Epidermal melanocyte (primary cell): Measurements from ENCODE around the gene TMEFF2.

ENCODE experiments used
- DNase-seq: peaks from one replicate; pipeline ENCODE4 v3.0.0; 2011; ENCODE audit warnings: low spot score; ENCODE audit not compliant: insufficient read length

The TMEFF2 gene

GRCh38 chr2:192194866-192195547 lies at the start of gene TMEFF2:
TSS of gene TMEFF2 (minus strand) at chr2:192194933. CDS start at chr2:192194524, 409 bp downstream.
- peak; percentile 71 for DNase-seq

- DNase-seq, result no peak
These were observed 48.8 kb upstream of the TMEFF2 start for GRCh38 chr2:192243488-192243887.

- no peak for DNase-seq
These were observed 41.4 kb upstream of the TMEFF2 start for GRCh38 chr2:192236136-192236535.

- DNase-seq, result no peak
These were observed 36.2 kb upstream of the TMEFF2 start for GRCh38 chr2:192230889-192231453.

GRCh38 chr2:192228685-192229084 lies 34.0 kb upstream of the TMEFF2 start:
- no peak for DNase-seq

GRCh38 chr2:192218970-192219369 lies 24.2 kb upstream of the TMEFF2 start:
- no peak for DNase-seq

- no peak for DNase-seq
These were observed 23.6 kb upstream of the TMEFF2 start for GRCh38 chr2:192218377-192218776.

- no peak for DNase-seq
These were observed 21.6 kb upstream of the TMEFF2 start for GRCh38 chr2:192216336-192216735.

- DNase-seq, result no peak
These were observed 20.6 kb upstream of the TMEFF2 start for GRCh38 chr2:192215096-192215877.

- no peak for DNase-seq
These were observed 14.1 kb upstream of the TMEFF2 start for GRCh38 chr2:192208848-192209247.

GRCh38 chr2:192206399-192206798 lies 11.7 kb upstream of the TMEFF2 start:
- no peak for DNase-seq

GRCh38 chr2:192203876-192204275 lies 9.1 kb upstream of the TMEFF2 start:
- no peak for DNase-seq

- DNase-seq, result no peak
These were observed 7.6 kb upstream of the TMEFF2 start for GRCh38 chr2:192202373-192202772.

GRCh38 chr2:192201116-192201515 lies 6.4 kb upstream of the TMEFF2 start:
- no peak for DNase-seq

- DNase-seq, result no peak
These were observed 2.6 kb upstream of the TMEFF2 start for GRCh38 chr2:192197357-192197756.

GRCh38 chr2:192196421-192197194 lies 1.9 kb upstream of the TMEFF2 start:
- no peak for DNase-seq

GRCh38 chr2:192195548-192196418 lies 1.1 kb upstream of the TMEFF2 start:
- DNase-seq, result peak; percentile 17

- DNase-seq, result no peak
These were observed 368 bp downstream of the TMEFF2 start for GRCh38 chr2:192194265-192194865.

- DNase-seq, result no peak
These were observed 4.3 kb downstream of the TMEFF2 start for GRCh38 chr2:192190474-192190873.

- no peak for DNase-seq
These were observed 7.9 kb downstream of the TMEFF2 start for GRCh38 chr2:192186806-192187205.
